HG03571 (cell line): Measurements from ENCODE around the gene ZKSCAN7.
"Not testable (repeated sequence)": the region's sequence is repeated elsewhere in the genome, so short reads cannot be mapped to it uniquely, and the experiment has no call there.

Experiments used
- ATAC-seq: cut with Tn5 transposase; IDR thresholded peaks from one replicate; pipeline ENCODE4 v1.9.1; 2021; ENCODE audit not compliant: unreplicated experiment

The ZKSCAN7 gene

DNA sequence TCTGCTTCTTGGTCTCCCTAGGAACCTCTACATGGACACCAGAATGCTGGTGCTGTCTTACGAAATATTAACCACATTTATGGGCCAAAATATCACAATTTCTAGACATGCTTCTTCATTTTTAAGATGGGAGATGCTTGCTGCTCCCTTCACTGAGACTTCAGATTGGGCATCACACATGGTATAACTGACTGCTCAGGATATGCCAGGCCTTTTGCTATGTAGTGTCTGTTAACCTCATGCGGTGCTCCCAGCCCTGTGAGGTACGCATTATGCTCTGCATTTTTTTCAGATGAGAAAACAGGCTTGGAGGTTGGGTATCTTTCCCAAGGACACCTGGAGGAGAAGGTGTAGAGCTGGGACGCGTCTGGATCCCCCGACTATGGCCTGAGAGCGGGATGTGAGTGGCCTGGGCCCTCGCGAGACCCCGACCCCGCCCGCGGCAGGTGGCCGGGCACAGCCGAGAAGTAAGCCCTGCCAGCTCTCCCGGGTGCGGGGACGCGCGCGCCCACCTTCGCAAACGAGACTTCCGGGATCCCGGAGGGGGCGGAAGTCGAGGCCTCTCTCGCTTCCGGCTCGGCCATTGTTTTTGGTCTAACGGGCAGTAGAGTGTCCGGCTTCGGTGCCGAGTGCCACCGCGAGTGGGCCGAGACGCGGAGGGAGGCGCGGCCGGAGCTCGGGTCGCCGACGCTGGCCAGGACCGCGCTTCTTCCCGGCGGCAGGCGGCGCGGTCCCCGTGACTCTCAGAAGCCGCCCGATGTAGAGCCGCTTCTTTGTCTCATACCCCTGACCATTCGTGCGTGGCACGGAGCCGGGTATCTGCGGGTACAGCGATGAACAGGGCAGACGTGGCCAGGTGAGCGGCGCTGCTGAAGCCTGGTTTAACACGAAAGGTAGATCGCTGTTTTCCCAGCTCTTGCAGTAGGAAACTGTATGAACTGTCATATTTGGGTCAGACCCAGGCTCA is at the start of gene ZKSCAN7:
Gene ZKSCAN7, plus strand, starts transcription at position 568 of the 967 bp plus-strand sequence. CDS start 1,855 bp downstream, outside the sequence.
- ATAC-seq = peak; percentile 65

- ATAC-seq = no peak
Measured at GRCh38 chr3:44506556-44506955, 48.4 kb upstream of the ZKSCAN7 start.

DNA sequence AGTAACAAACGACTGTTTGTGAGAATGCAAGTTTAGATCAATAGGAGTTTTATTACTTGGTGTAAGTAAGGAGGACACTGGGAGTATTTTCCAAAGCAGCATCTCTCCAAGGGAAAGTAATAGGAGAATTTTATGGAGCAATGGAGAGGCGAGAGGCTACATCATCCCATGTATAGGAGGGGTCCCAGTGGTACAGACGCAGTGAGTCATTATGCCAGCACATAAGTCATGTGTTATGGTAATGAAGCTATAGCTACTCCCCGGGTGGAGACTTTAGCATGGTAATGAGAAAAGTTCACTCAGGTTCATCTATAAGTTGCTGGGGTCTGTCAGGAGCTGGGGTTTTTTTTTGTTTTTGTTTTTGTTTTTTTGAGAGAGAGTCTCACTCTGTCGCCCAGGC is 48.0 kb upstream of the ZKSCAN7 start:
- no peak for ATAC-seq

- peak; percentile 17 for ATAC-seq
Measured at GRCh38 chr3:44509393-44509921, 45.5 kb upstream of the ZKSCAN7 start.

GRCh38 chr3:44510000-44510368 is 45.0 kb upstream of the ZKSCAN7 start:
- ATAC-seq = peak; percentile 34

GRCh38 chr3:44511238-44511566 is 43.8 kb upstream of the ZKSCAN7 start:
- no peak for ATAC-seq

- no peak for ATAC-seq
Measured at GRCh38 chr3:44513513-44513912, 41.5 kb upstream of the ZKSCAN7 start.

- no peak for ATAC-seq
Measured at GRCh38 chr3:44516230-44516629, 38.8 kb upstream of the ZKSCAN7 start.

- no peak for ATAC-seq
Measured at GRCh38 chr3:44518782-44519156, 36.2 kb upstream of the ZKSCAN7 start.

- no peak for ATAC-seq
Measured at GRCh38 chr3:44521721-44522120, 33.3 kb upstream of the ZKSCAN7 start.

GRCh38 chr3:44522494-44522933 is 32.5 kb upstream of the ZKSCAN7 start:
- ATAC-seq = no peak

GRCh38 chr3:44525060-44525459 is 29.9 kb upstream of the ZKSCAN7 start:
- ATAC-seq = no peak

DNA sequence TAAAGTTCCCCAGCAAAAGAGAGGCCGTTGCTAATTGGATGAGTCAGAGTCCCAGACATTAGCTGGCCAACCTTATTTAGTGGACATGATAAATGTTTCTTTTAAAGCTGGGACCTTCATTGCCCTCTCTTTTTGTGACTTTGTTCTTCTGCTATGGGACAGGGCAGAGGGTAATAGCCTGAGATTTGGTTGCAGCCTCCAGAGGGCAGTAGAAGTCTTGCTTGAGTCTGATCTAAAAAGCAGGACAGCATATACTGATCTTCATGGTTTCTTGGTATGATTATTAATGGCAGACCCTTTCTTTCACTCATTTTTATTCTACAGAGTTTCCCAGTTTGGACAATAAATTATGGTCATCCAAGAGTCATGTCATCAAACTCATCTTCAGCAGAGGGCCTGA is 25.1 kb upstream of the ZKSCAN7 start:
- ATAC-seq = no peak

- ATAC-seq = no peak
Measured at GRCh38 chr3:44530911-44531310, 24.1 kb upstream of the ZKSCAN7 start.

GRCh38 chr3:44534659-44535058 is 20.3 kb upstream of the ZKSCAN7 start:
- ATAC-seq = not testable (repeated sequence)

DNA sequence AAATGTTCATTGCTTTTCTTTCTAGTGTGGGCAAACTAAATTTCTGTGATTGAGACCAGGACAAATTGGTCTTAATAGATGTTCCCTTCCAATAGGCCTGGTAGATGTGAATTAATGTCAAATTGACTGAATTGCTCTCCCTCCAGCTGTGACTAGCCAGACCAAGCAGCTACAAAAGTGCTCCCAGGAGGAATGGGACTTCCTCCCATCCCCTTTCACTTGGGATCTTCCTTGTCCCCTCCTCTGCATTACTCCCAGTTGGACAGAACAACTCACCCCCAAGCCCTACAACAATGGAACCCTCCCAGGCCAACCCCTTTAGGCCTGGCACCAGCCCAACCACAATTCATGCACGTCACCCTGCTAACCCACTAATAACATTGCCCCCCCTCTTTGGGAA is 19.6 kb upstream of the ZKSCAN7 start:
- ATAC-seq = no peak

- not testable (repeated sequence) for ATAC-seq
Measured at GRCh38 chr3:44544811-44545210, 10.2 kb upstream of the ZKSCAN7 start.

- ATAC-seq = no peak
Measured at GRCh38 chr3:44555723-44556122, 730 bp downstream of the ZKSCAN7 start.

DNA sequence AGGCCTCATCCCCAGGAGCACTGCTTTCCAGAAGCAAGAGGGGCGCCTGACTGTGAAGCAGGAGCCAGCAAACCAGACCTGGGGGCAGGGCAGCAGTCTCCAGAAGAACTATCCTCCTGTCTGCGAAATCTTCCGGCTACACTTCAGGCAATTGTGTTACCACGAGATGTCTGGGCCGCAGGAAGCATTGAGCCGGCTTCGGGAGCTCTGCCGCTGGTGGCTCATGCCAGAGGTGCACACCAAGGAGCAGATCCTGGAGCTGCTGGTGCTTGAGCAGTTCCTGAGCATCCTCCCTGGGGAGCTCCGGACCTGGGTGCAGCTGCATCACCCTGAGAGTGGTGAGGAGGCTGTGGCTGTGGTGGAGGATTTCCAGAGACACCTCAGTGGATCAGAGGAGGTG is 2.1 kb downstream of the ZKSCAN7 start:
- no peak for ATAC-seq

- no peak for ATAC-seq
Measured at GRCh38 chr3:44561076-44561475, 6.1 kb downstream of the ZKSCAN7 start.

GRCh38 chr3:44562147-44562546 is 7.2 kb downstream of the ZKSCAN7 start:
- no peak for ATAC-seq

GRCh38 chr3:44568561-44568960 is 13.6 kb downstream of the ZKSCAN7 start:
- ATAC-seq = no peak

- no peak for ATAC-seq
Measured at GRCh38 chr3:44571024-44571423, 16.0 kb downstream of the ZKSCAN7 start.
